Heart left ventricle (tissue), 16 donors: ENCODE data around the gene PPARG. TPM values are rescaled to one million over a fixed set of nuclear protein-coding genes. Genes with fewer than 3 reads are reported as not detected.

Source experiments
- ATAC-seq, 4 donors: fragments of 200-7000 bp; cut with Tn5 transposase; one replicate each; pipeline ENCODE4 v1.9.1; 2020 to 2022; ENCODE audit warnings: moderate library complexity in 4 of 4, mild to moderate bottlenecking in 3 of 4, moderate number of reproducible peaks in 1 of 4
- DNase-seq, 5 donors: peaks; one replicate each; pipeline ENCODE4 v3.0.0-alpha.2; 2020
- H3K27ac ChIP-seq, 12 donors: fragments of 200-600 bp; sonication (generic) in 4 of 12; one replicate each; pipeline versions ENCODE4 v1.5.0 to v1.8.0; 2016 to 2022; ENCODE audit warnings: mild to moderate bottlenecking in 2 of 12
- H3K27me3 ChIP-seq, 9 donors: fragments of 200-600 bp; sonication (generic) in 2 of 9; one replicate each; pipeline versions ENCODE4 v1.5.1 to v1.8.0; 2016 to 2022; ENCODE audit warnings: mild to moderate bottlenecking in 3 of 9
- H3K36me3 ChIP-seq, 9 donors: fragments of 200-600 bp; sonication (generic) in 2 of 9; one replicate each; pipeline versions ENCODE4 v1.5.0 to v1.8.0; 2018 to 2022; ENCODE audit warnings: mild to moderate bottlenecking in 2 of 9
- H3K4me1 ChIP-seq, 12 donors: fragments of 200-600 bp; sonication (generic) in 4 of 12; one replicate each; pipeline versions ENCODE4 v1.5.0 to v1.8.0; 2016 to 2022; ENCODE audit warnings: mild to moderate bottlenecking in 3 of 12
- H3K4me3 ChIP-seq, 12 donors: fragments of 200-600 bp; sonication (generic) in 4 of 12; one replicate each; pipeline versions ENCODE4 v1.5.0 to v1.8.0; 2017 to 2022; ENCODE audit warnings: mild to moderate bottlenecking in 9 of 12, moderate library complexity in 4 of 12
- H3K9me3 ChIP-seq, 12 donors: fragments of 200-600 bp; sonication (generic) in 4 of 12; one replicate each; pipeline versions ENCODE4 v1.5.0 to v1.8.0; 2016 to 2022; ENCODE audit warnings: mild to moderate bottlenecking in 1 of 12
- POLR2A ChIP-seq, 2 donors: fragments of 450-650 bp; IDR thresholded peaks; one replicate each; pipeline ENCODE4 v1.6.1; 2017; ENCODE audit warnings: antibody characterized with exemption in 2 of 2, mild to moderate bottlenecking in 2 of 2, moderate library complexity in 2 of 2
- WGBS, 4 donors: extraction: QIAGEN DNeasy Blood & Tissue Kit in 2 of 4; methylation state at CpG; one replicate each; pipeline versions ENCODE4 v1.1.5 to v1.1.7; 2013 to 2018; 5-methylcytosine and 5-hydroxymethylcytosine counted together
- intact Hi-C, 10 donors: fragments of 100-400 bp; cut with DNase I; formaldehyde crosslinking; loops; one replicate each; pipeline versions ENCODE4 v1.11.1 to v1.14.2; 2022
- polyA plus RNA-seq, 2 donors: library from polyadenylated mRNA; stranded (reverse); fragments of 200-250 nt; gene quantifications; one replicate each; pipeline ENCODE4 v1.2.3, GENCODE V29; 2013
- total RNA-seq, 9 donors: library from RNA; depleted of rRNA in 2 of 9; stranded (reverse); fragments of >200 nt in 2 of 9; fragmentation: NEBNext Ultra II Directional in 3 of 9; extraction: Animal tissue kit (Norgen Biotek cat#: 25700) in 3 of 9; gene quantifications; one replicate each; pipeline versions ENCODE4 v1.1.0 to v1.2.4, GENCODE V29; 2016 to 2023
- TF ChIP-seq, protein P1 (sequence below), 12 donors: fragments of 200-600 bp; sonication (generic) in 4 of 12; IDR thresholded peaks; one replicate each; pipeline versions ENCODE4 v1.5.0 to v1.8.0; 2018 to 2022; ENCODE audit warnings: antibody characterized with exemption in 12 of 12, mild to moderate bottlenecking in 5 of 12
- donor health status: ischemic (EF 13 %, LVEDD 7.1; RV severe dilation, severe dysfunction).
- donor health status: healthy with polysubstance abuse.
- donor health status: DM: no; HTN: yes; CAD: no.
- donor health status: DM: no; HTN: no; CAD: no.
- donor health status: ischemic (EF 25% LVEDD 6.9; RV normal size, moderate dysfunction).
- donor health status: ischemic (EF 25% LVEDD 5.7; RV mildly dilated, moderate dysfunction).
- donor health status: healthy.
- donor health status: DM: yes; HTN: yes; CAD: no.
- donor health status: ischemic (EF 35%, LVEDD 5.7; RV mildly dilated, moderate dysfunction).
- donor health status: nonischemic (EF 11% LVEDD 7.7; RV severe dilation, severe dysfunction).
- donor health status: DM: yes; HTN: yes; CAD: no.
- donor health status: PGD.
- donor health status: ischemic (EF 29% LVEDD 5.4; RV normal size, mild dysfunction).
- donor health status: nonischemic (EF 23%, LVEDD 6.1; RV moderate dilation, normal function).

The PPARG gene
- total and polyA plus RNA-seq, 11 donors = 8.9 to 30.3 (median 20.0) TPM

DNA sequence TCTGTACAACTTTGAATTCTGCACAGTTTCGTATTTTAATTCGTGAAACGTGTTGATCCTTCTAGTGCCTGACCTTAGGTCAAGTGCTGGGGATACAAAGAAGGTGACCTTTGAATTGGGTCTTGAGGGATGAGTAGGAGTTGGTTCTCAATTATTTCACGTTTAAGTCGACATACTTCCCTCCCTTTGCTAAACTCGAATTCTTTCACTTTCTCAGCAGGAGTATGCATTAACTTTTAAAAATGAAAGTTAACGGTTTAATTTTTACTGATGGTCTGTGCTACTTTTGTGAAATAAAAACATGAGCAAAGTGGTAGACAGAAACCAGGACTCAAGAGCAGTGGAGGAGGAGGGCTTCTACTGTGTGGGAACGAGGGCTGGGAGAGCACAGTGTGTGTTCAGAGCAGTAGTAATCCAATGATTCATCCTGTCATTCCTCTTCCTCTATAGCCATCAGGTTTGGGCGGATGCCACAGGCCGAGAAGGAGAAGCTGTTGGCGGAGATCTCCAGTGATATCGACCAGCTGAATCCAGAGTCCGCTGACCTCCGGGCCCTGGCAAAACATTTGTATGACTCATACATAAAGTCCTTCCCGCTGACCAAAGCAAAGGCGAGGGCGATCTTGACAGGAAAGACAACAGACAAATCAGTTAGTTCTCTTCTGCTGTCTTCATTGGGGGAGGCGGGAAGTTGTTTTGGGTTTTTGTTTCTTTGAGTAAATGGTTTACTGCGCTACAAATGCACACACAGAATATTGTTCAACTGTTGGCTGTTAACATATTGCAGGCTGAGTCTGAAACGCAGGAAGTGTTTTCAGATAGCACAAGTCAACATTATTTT is 116.8 kb downstream of the PPARG start:
- ATAC-seq = peak; percentile 80 to 97 (median 96)
- DNase-seq = peak; percentile 77 to 91 (median 83)
- peak overlapping the region in 2 of 12 donors; percentile 1 to 22 for H3K4me3 ChIP-seq
- intact Hi-C loops = no loop called here
- peaks cover 0 to 7% (median 0%) of the 10 kb centered on the region in 12 donors for H3K9me3 ChIP-seq
- no peaks in the 10 kb centered on the region for H3K36me3 ChIP-seq
- H3K27me3 ChIP-seq = no peaks in the 10 kb centered on the region
- 52 to 65% (median 59%) methylated on average over 20 of the region's 20 CpGs for WGBS, 4 donors
- peaks cover 0 to 26% (median 2%) of the 10 kb centered on the region in 12 donors for H3K4me1 ChIP-seq
- H3K27ac ChIP-seq = peak overlapping the region in 11 of 12 donors; percentile 13 to 72 (median 39)
- TF ChIP-seq, protein P1, sequence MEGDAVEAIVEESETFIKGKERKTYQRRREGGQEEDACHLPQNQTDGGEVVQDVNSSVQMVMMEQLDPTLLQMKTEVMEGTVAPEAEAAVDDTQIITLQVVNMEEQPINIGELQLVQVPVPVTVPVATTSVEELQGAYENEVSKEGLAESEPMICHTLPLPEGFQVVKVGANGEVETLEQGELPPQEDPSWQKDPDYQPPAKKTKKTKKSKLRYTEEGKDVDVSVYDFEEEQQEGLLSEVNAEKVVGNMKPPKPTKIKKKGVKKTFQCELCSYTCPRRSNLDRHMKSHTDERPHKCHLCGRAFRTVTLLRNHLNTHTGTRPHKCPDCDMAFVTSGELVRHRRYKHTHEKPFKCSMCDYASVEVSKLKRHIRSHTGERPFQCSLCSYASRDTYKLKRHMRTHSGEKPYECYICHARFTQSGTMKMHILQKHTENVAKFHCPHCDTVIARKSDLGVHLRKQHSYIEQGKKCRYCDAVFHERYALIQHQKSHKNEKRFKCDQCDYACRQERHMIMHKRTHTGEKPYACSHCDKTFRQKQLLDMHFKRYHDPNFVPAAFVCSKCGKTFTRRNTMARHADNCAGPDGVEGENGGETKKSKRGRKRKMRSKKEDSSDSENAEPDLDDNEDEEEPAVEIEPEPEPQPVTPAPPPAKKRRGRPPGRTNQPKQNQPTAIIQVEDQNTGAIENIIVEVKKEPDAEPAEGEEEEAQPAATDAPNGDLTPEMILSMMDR (IDR thresholded peaks at IDR 0.05) = no peak
- TF ChIP-seq POLR2A (IDR thresholded peaks at IDR 0.05) = no peak

DNA sequence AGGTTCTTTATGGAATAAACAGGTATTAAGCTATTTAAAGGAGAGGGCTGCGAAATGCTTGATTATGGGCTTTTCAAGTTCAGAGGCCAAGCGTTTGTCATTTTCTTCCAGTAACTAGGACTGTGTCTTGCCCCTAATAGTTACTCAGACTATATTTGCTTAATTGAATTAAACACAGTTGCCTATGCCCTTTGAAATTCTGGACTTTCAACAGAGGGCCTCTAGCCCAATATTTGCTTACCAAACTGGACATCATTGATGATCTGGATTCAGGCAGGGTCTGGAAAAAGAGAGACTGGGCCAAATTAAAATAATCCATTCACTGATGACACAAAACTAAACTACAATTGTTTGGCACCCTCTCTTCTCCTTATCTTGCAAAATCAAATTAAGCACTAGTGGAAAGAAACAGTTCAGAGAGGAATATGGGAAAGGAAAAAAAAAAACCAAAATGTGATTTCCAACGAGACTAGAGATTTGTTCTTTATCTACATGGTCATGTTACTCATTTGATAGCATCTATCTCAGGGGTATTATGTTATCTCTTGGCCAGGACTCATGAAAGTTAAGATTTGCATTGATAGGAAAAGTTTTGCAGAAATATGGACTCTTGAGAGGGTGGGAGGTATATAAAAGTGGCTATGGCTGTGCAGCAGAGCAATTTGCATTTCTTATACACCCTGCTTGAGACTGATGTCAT is 120.3 kb downstream of the PPARG start:
- TF ChIP-seq, protein P1 (IDR thresholded peaks at IDR 0.05) = no peak
- no peak for TF ChIP-seq POLR2A (IDR thresholded peaks at IDR 0.05)
- peaks cover 0 to 7% (median 0%) of the 10 kb centered on the region in 12 donors for H3K9me3 ChIP-seq
- intact Hi-C loops = no loop called here
- DNase-seq (no peak), ATAC-seq (no peak)
- peaks cover 0 to 26% (median 1%) of the 10 kb centered on the region in 12 donors for H3K4me1 ChIP-seq
- 74 to 89% (median 80%) methylated on average over 3 of the region's 3 CpGs for WGBS, 4 donors
- no peak overlapping the region for H3K4me3 ChIP-seq
- no peak overlapping the region for H3K27ac ChIP-seq
- H3K36me3 ChIP-seq = no peaks in the 10 kb centered on the region
- H3K27me3 ChIP-seq = no peaks in the 10 kb centered on the region

DNA sequence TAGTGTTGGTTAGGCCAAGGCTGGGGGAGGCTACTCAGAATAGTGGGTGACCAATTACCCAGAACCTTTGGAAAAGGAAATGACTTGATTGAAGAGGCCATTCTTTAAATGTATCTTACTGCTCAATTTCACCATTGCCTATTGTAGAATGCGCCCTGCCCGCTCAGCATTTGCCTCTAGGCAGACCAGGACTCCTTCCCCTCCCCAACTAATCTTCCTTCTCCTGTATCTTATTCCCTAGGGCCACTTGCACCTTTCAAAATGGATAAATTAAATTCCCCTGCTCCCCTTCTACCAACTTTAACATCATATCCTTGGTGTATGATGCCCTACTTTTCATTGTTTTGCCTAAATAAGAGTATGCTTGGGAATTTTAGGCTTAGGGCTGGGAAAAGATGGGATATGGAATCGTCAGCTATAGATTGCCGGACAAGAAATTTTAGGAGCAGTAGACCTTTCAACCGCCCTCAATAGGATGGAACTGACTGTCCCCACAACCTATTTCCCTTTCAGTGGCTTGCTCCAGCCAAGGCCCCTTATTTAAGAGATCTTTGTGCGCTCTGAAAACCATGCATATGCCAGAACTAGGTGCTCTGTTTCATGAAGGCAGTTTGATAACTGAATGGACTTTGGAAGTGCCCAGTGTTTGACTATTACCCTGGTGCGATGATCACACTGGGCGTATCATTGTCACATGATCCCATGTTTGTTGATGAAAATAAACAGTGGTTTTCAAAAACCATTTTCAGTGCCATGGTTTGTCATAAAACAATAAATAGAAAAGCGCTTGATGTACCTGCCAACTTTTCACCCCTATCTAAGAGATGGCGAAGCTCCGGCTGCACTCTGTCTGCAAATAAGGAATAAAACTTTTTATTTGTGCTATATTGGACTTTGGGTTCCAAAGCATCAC is 121.1 kb downstream of the PPARG start:
- H3K27me3 ChIP-seq = no peaks in the 10 kb centered on the region
- H3K36me3 ChIP-seq = no peaks in the 10 kb centered on the region
- no peak overlapping the region for H3K27ac ChIP-seq
- H3K4me3 ChIP-seq = no peak overlapping the region
- WGBS, 4 donors = 93 to 98% (median 93%) methylated on average over 11 of the region's 11 CpGs
- peaks cover 0 to 7% (median 0%) of the 10 kb centered on the region in 12 donors for H3K9me3 ChIP-seq
- intact Hi-C loops = no loop called here
- no peak for DNase-seq
- H3K4me1 ChIP-seq = peaks cover 0 to 26% (median 1%) of the 10 kb centered on the region in 12 donors
- TF ChIP-seq POLR2A (IDR thresholded peaks at IDR 0.05) = no peak
- TF ChIP-seq, protein P1 (IDR thresholded peaks at IDR 0.05) = no peak
- no peak for ATAC-seq
